Measurements from ENCODE around the gene RTN4R. TPM values are rescaled to one million over a fixed set of nuclear protein-coding genes. Genes with fewer than 3 reads are reported as not detected.

Gene RTN4R
- total RNA-seq, 2 experiments from 2014 or later, result 2.8 to 3.7 TPM

DNA sequence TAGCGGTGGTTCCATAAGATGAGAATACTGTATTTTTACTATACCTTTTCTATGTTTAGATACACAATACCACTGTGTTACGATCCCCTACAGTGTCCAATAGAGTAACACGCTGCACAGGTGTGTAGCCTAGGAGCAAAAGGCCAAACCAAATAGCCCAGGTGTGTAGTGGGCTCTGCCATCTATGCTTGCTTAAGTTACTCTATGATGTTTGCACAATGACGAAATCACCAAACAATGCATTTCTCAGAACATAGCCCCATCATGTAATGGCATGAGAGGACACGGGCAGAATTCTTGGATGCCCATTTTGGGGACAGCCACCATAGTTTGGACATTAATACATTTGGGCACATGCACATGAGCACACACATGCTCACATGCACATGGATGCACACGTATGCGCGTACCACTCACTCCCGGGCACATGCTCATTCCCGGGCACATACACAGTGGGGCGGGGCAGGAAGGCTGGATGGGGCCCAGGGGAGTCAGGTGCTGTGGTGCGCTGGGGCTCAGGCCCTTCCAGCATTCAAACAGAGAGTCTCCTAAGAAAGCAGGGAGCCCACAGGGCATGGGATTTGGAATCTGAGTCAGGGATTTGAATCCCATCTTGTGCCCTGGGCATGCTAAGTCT is 51.1 kb downstream of the RTN4R start:
- Mint-ChIP-seq H3K27ac (no peak overlapping the region), H3K27me3 (peaks cover 4% of the 10 kb centered on the region), H3K9me3 (no peaks in the 10 kb centered on the region), H3K36me3 (ENCODE audit: low read depth) (no peaks in the 10 kb centered on the region), H3K4me1 (ENCODE audit: low read depth) (peaks cover 6% of the 10 kb centered on the region), H3K4me3 (no peak overlapping the region)
- POLR2A ChIA-PET, result no interaction called here
- intact Hi-C loops (cut with micrococcal nuclease), result no loop called here
- no peak for TF ChIP-seq CTCF (IDR thresholded peaks at IDR 0.05)
- CTCF ChIA-PET, result no interaction called here
- ATAC-seq, result no peak
- DNase-seq, result no peak

DNA sequence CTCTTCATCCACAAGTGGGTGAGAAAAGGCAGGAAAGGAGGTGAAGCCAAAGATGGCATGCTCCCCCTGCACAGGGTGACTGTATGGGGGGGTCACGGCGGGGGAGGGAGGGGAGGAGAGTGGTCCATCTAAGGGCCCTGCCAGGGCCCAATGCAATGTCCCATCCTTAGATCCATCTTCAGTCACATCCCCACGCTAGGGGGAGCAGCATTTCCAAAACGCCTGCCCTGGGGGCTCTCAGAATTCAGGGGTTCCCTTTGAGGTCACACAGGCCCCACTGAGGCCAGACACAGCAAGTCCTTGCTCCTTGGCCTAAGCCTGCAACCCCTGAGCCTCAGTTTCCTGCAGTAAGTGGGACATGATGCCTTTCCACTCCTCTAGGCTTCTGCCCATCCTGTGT is 52.4 kb downstream of the RTN4R start:
- H3K27ac Mint-ChIP-seq, result no peak overlapping the region
- H3K9me3 Mint-ChIP-seq, result no peaks in the 10 kb centered on the region
- no peak for TF ChIP-seq CTCF (IDR thresholded peaks at IDR 0.05)
- ATAC-seq, result no peak
- DNase-seq, result no peak
- POLR2A ChIA-PET, result no interaction called here
- intact Hi-C loops (cut with micrococcal nuclease), result no loop called here
- CTCF ChIA-PET, result no interaction called here
- H3K27me3 Mint-ChIP-seq, result peaks cover 4% of the 10 kb centered on the region
- no peak overlapping the region for H3K4me3 Mint-ChIP-seq
- peaks cover 6% of the 10 kb centered on the region for H3K4me1 Mint-ChIP-seq (ENCODE audit: low read depth)
- H3K36me3 Mint-ChIP-seq (ENCODE audit: low read depth), result no peaks in the 10 kb centered on the region

DNA sequence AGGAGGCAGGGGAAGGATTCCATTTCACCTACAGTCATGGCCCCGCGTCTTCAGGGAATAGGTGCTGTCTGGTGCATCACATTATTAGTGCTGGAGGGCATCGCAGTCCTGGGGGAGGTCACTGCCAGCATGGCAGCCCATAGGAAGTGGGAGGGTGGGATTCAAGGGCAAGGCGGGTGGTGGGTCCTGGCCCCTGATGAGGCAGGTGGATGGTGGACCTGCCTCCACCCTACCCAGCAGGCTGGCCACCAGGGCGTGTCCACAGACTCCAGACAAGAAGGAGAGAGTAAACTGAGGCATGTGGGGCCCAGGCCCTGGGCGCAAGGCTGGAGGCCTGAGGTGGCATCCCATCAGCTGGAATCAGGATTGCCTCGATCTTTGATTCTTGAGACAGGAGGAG is 53.3 kb downstream of the RTN4R start:
- Mint-ChIP-seq H3K9me3 (no peaks in the 10 kb centered on the region), H3K27me3 (peaks cover 4% of the 10 kb centered on the region)

DNA sequence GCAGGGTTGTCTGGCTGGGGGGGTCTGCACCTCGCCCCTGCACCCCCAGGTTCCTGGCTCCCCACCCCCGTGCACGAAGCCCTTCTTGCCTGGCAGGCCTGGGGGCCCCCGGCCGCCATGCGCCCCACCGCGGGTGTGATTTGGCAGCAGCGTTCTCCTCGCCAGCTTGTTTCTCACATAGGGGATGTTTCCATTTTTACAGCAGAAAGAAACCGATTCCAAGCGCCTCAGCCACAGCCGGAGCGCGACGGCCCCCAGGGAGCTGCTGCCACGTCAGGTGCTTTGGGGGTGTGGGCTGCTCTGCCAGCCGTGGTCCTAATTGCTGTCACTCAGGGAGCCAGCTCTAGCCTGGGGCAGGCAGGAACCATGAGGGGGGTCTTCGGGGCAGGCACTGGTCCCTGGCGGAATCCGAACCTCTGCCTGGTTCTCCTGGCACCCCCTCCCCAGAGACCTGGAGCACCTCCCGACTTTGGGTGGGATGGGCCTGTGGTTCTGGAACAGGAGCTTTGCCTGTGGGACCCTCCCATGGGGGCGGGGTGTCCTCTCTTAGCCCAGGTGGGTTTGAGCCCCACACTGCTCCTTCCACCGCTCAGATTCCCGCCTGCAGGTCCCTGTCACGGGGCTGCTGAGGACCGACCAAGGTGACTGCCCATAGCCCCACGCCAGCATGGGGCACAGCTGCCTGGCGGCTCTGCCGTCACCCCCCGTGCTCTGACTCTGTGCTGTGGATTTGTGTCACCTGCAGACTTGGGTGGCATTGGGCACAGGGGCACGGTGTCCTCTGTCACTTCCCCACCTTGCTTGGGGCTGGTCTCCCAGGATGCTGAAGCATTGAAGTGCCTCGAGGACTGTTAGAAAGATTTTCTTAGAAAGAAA is 54.0 kb downstream of the RTN4R start:
- no peak overlapping the region for H3K4me3 Mint-ChIP-seq
- no peak for TF ChIP-seq CTCF (IDR thresholded peaks at IDR 0.05)
- peaks cover under 1% of the 10 kb centered on the region for H3K27me3 Mint-ChIP-seq
- intact Hi-C loops (cut with micrococcal nuclease), result no loop called here
- no peak overlapping the region for H3K27ac Mint-ChIP-seq
- H3K4me1 Mint-ChIP-seq (ENCODE audit: low read depth), result peaks cover 6% of the 10 kb centered on the region
- H3K9me3 Mint-ChIP-seq, result no peaks in the 10 kb centered on the region
- ChIA-PET CTCF (interaction anchor here (0.8 to 1.1 kb wide), 2 partner anchors 21 to 72 kb away, joined by 3 read pairs; no protein-coding TSS in a partner anchor), POLR2A (interaction anchor here (0.9 to 1.3 kb wide), 2 partner anchors 9 to 17 kb away, joined by 3 read pairs; no protein-coding TSS in a partner anchor)
- no peak for DNase-seq
- no peaks in the 10 kb centered on the region for H3K36me3 Mint-ChIP-seq (ENCODE audit: low read depth)
- no peak for ATAC-seq

More for the DNA sequence above, 53.3 kb downstream of the RTN4R start:
- ChIA-PET CTCF (no interaction called here), POLR2A (interaction anchor here (1.3 kb wide), 1 partner anchor 17 kb away, joined by 3 read pairs; no protein-coding TSS in a partner anchor)
- no peak for ATAC-seq
- Mint-ChIP-seq H3K4me1 (ENCODE audit: low read depth) (peaks cover 6% of the 10 kb centered on the region), H3K36me3 (ENCODE audit: low read depth) (no peaks in the 10 kb centered on the region), H3K4me3 (no peak overlapping the region), H3K27ac (no peak overlapping the region)
- no peak for TF ChIP-seq CTCF (IDR thresholded peaks at IDR 0.05)
- no peak for DNase-seq
- intact Hi-C loops (cut with micrococcal nuclease), result no loop called here
